GM12878 (cell line): ENCODE results near the gene DPP4. TPM values are rescaled to one million over a fixed set of nuclear protein-coding genes. Genes with fewer than 3 reads are reported as not detected.

ENCODE experiments used
- ATAC-seq: fragments of 200-7000 bp; cut with Tn5 transposase; 3 replicates; pipeline ENCODE4 v1.9.1; 2020; ENCODE audit warnings: mild to moderate bottlenecking, moderate library complexity
- BruUV-seq: library from RNA; stranded (reverse); fragments of 400-500 nt; replicated peaks from 2 replicates; lab custom pipeline; 2021; lab: Mats Ljungman, UMichigan
- CTCF ChIA-PET: fragments of 300-600 bp; sonication (Branson Sonifier 250); formaldehyde crosslinking; extraction: SDS; loops from one replicate; lab custom pipeline; 2021; ENCODE audit warnings: inconsistent platforms; lab: Yijun Ruan, JAX
- POLR2A ChIA-PET: fragments of 350-600 bp; formaldehyde crosslinking; extraction: SDS; loops from one replicate; lab custom pipeline; 2021; ENCODE audit warnings: inconsistent platforms; lab: Charles Lee
- RAD21 ChIA-PET: fragments of 300-600 bp; sonication (Branson Sonifier 250); formaldehyde crosslinking; loops from one replicate; lab custom pipeline; 2023; ENCODE audit warnings: antibody characterized with exemption; ENCODE audit not compliant: unreplicated experiment; lab: Charles Lee
- SMC1A ChIA-PET: fragments of 300-600 bp; sonication (Branson Sonifier 250); formaldehyde crosslinking; loops from one replicate; lab custom pipeline; 2023; ENCODE audit not compliant: unreplicated experiment, uncharacterized antibody; lab: Charles Lee
- DNase-seq: peaks from one replicate; pipeline ENCODE4 v3.0.0-alpha.2; 2011; ENCODE audit warnings: low read depth, low spot score
- FAIRE-seq: peaks from 3 replicates; lab custom pipeline; 2011; peaks lifted over from hg19 to GRCh38; lab: Jason Lieb, UNC
- H2AFZ ChIP-seq: 2 replicates; pipeline ENCODE4 v1.6.0; 2011; ENCODE audit warnings: low read depth, low read length, control low read depth; ENCODE audit not compliant: control insufficient read depth
- H3K27ac ChIP-seq: 2 replicates; pipeline ENCODE4 v1.5.1; 2011; ENCODE audit warnings: control low read depth; ENCODE audit not compliant: control insufficient read depth, insufficient read depth
- H3K27me3 ChIP-seq, 2 experiments: replicated peaks in 1 of 2; 2 replicates each; pipeline versions ENCODE4 v1.6.0 to v1.6.1; 2011; ENCODE audit warnings: low read length in 1 of 2; ENCODE audit not compliant: control insufficient read depth in 2 of 2, insufficient read depth in 2 of 2
- H3K36me3 ChIP-seq, 2 experiments: 2 replicates each; pipeline ENCODE4 v1.5.1; 2011; ENCODE audit warnings: low read length in 1 of 2; ENCODE audit not compliant: control insufficient read depth in 2 of 2, insufficient read depth in 2 of 2
- H3K4me1 ChIP-seq: 2 replicates; pipeline ENCODE4 v1.6.1; 2011; ENCODE audit warnings: mild to moderate bottlenecking, low read length, moderate library complexity, mixed read lengths; ENCODE audit not compliant: control insufficient read depth, insufficient read depth
- H3K4me2 ChIP-seq: 2 replicates; pipeline ENCODE4 v1.6.0; 2011; ENCODE audit warnings: control low read depth; ENCODE audit not compliant: control insufficient read depth, insufficient read depth
- H3K4me3 ChIP-seq: fragments of 200-600 bp; sonication (generic); 2 replicates; pipeline ENCODE4 v1.5.1; 2016
- H3K79me2 ChIP-seq: 2 replicates; pipeline ENCODE4 v1.6.0; 2011; ENCODE audit warnings: low read length; ENCODE audit not compliant: control insufficient read depth, insufficient read depth
- H3K9ac ChIP-seq: 2 replicates; pipeline ENCODE4 v1.8.0; 2011; ENCODE audit warnings: low read length, control low read depth, mixed read lengths; ENCODE audit not compliant: control insufficient read depth, insufficient read depth
- H3K9me3 ChIP-seq: replicated peaks from 3 replicates; pipeline ENCODE4 v1.5.1; 2011; ENCODE audit warnings: mild to moderate bottlenecking, low read length; ENCODE audit not compliant: control insufficient read depth, insufficient read depth
- H4K20me1 ChIP-seq: 2 replicates; pipeline ENCODE4 v1.6.0; 2011; ENCODE audit not compliant: control insufficient read depth, insufficient read depth
- CEBPZ ChIP-seq: fragments of 150-350 bp; IDR thresholded peaks from 2 replicates; pipeline ENCODE4 v1.6.1; 2016; ENCODE audit warnings: low read depth, low read length
- ESRRA ChIP-seq: IDR thresholded peaks from 2 replicates; pipeline ENCODE4 v1.6.1; 2012; ENCODE audit warnings: mild to moderate bottlenecking, low read length, improper control_type of control experiment
- HDAC6 ChIP-seq: fragments of 200-600 bp; sonication (generic); IDR thresholded peaks from one replicate; pipeline ENCODE4 v1.8.0; 2017; ENCODE audit warnings: antibody characterized with exemption; ENCODE audit not compliant: unreplicated experiment
- HSF1 ChIP-seq: fragments of 150-350 bp; IDR thresholded peaks from 2 replicates; pipeline ENCODE4 v1.6.1; 2014; ENCODE audit warnings: mild to moderate bottlenecking, low read depth, low read length
- IKZF1 ChIP-seq: fragments of 450-650 bp; conservative IDR thresholded peaks from 2 replicates; pipeline ENCODE4 v1.6.1; 2017; ENCODE audit warnings: antibody characterized with exemption, mild to moderate bottlenecking
- MEF2A ChIP-seq: IDR thresholded peaks from 2 replicates; pipeline ENCODE4 v1.6.1; 2011; ENCODE audit warnings: low read depth, mild to moderate bottlenecking, low read length, moderate library complexity; ENCODE audit not compliant: insufficient read depth
- NFIC ChIP-seq: IDR thresholded peaks from 2 replicates; pipeline ENCODE4 v1.6.1; 2012; ENCODE audit warnings: low read depth, mild to moderate bottlenecking, inconsistent platforms, low read length, moderate library complexity
- RAD21 ChIP-seq: IDR thresholded peaks from 2 replicates; pipeline ENCODE4 v1.6.1; 2011; ENCODE audit warnings: mild to moderate bottlenecking, low read depth, low read length, moderate library complexity; ENCODE audit not compliant: insufficient read depth
- RFX5 ChIP-seq: IDR thresholded peaks from 2 replicates; pipeline ENCODE4 v1.6.1; 2011; ENCODE audit warnings: low read depth, low read length, improper control_type of control experiment
- SP1 ChIP-seq: IDR thresholded peaks from one replicate; pipeline ENCODE4 v1.6.1; 2011; ENCODE audit warnings: low read depth, low read length
- SUZ12 ChIP-seq: fragments of 200-600 bp; sonication (generic); IDR thresholded peaks from one replicate; pipeline ENCODE4 v1.6.1; 2018; ENCODE audit warnings: antibody characterized with exemption, mild to moderate bottlenecking; ENCODE audit not compliant: unreplicated experiment
- ZNF207 ChIP-seq: fragments of 450-650 bp; IDR thresholded peaks from 2 replicates; pipeline ENCODE4 v1.6.1; 2014; ENCODE audit warnings: antibody characterized with exemption, mild to moderate bottlenecking, borderline replicate concordance
- WGBS: methylation state at CpG from one replicate; pipeline ENCODE4 v1.1.6; 2016; ENCODE audit warnings: low lambda C conversion rate; ENCODE audit not compliant: insufficient replicate concordance, insufficient coverage; ENCODE audit errors: missing lambda C conversion rate; 5-methylcytosine and 5-hydroxymethylcytosine counted together
- in situ Hi-C: fragments of 300-500 bp; cut with MboI; formaldehyde crosslinking; loops from 9 replicates; pipeline ENCODE4 v1.14.3; 2018; ENCODE audit warnings: mixed read lengths
- intact Hi-C: fragments of 100-400 bp; cut with micrococcal nuclease; formaldehyde crosslinking; loops from one replicate; pipeline ENCODE4 v1.14.2; 2022; ENCODE audit not compliant: unreplicated experiment
- polyA plus RNA-seq, 11 experiments: library from polyadenylated mRNA; depleted of rRNA in 4 of 11; unstranded in 6 of 11; stranded (reverse) in 5 of 11; fragments of >200 nt; fragmentation: Nextera tagmentation in 4 of 11; fragmentation: Illumina TruSeq in 1 of 11; extraction: Ambion mirVana in 4 of 11; extraction: Trizol in 1 of 11; gene quantifications; 1 replicate in 1 of 11; 2 replicates in 10 of 11; pipeline versions ENCODE4 v1.2.1 to v1.2.3, GENCODE V29; 2011 to 2016; ENCODE audit warnings: inconsistent platforms in 2 of 11, missing spikeins in 2 of 11, low read depth in 1 of 11
- total RNA-seq, 4 experiments: library from RNA; depleted of rRNA in 3 of 4; stranded (reverse); fragments of >200 nt in 3 of 4; fragmentation: Illumina TruSeq in 1 of 4; extraction: Trizol in 1 of 4; gene quantifications; 2 replicates each; pipeline versions ENCODE4 v1.2.1 to v1.2.3, GENCODE V29; 2013 to 2021

The DPP4 gene
- total and polyA plus RNA-seq, 10 of the 15 experiments (the other 5 are each of a cell fraction or from before 2014, with no cell fraction given) = 4.1 to 11.4 (median 9.3) TPM

GRCh38 chr2:162079514-162079913 lies 5.5 kb upstream of the DPP4 start:
- ATAC-seq (no peak), FAIRE-seq (no peak), DNase-seq (no peak)
- H3K4me1 ChIP-seq = peaks cover 1% of the 10 kb centered on the region; the same call in 1 of the 2 replicates
- H3K36me3 ChIP-seq = no peaks in the 10 kb centered on the region
- no peaks in the 10 kb centered on the region; a peak in 1 of 4 replicates for H3K27me3 ChIP-seq
- no peaks in the 10 kb centered on the region for H4K20me1 ChIP-seq
- H3K79me2 ChIP-seq = no peaks in the 10 kb centered on the region
- no peak overlapping the region for H3K4me2 ChIP-seq
- TF ChIP-seq RAD21 (no peak), IKZF1 (no peak), RFX5 (no peak), SP1 (no peak), HDAC6 (no peak), HSF1 (no peak), CEBPZ (no peak), MEF2A (no peak), SUZ12 (no peak), ZNF207 (no peak), NFIC (no peak), ESRRA (no peak)
- no peak overlapping the region for H3K4me3 ChIP-seq
- no peak overlapping the region for H2AFZ ChIP-seq
- WGBS = 0% methylated on average over 2 of the region's 2 CpGs
- ChIA-PET POLR2A (no interaction called here), RAD21 (no interaction called here), CTCF (no interaction called here), SMC1A (no interaction called here)
- H3K27ac ChIP-seq = no peak overlapping the region
- in situ Hi-C loops = no loop called here
- H3K9me3 ChIP-seq = no peaks in the 10 kb centered on the region; the same call in 2 of the 3 replicates
- H3K9ac ChIP-seq = no peak overlapping the region
- intact Hi-C loops = no loop called here
- BruUV-seq = no TSS peak
